H1 (cell line): Measurements from ENCODE around the gene SLC5A10. TPM values are rescaled to one million over a fixed set of nuclear protein-coding genes. Genes with fewer than 3 reads are reported as not detected.

Experiments used
- HDAC2 ChIP-seq, 2 experiments: fragments of 300-600 bp in 1 of 2; sonication (generic) in 1 of 2; IDR thresholded peaks; 2 replicates each; pipeline ENCODE4 v1.6.1; 2011 to 2012; ENCODE audit warnings: low read depth in 2 of 2, low read length in 2 of 2, mild to moderate bottlenecking in 2 of 2, moderate library complexity in 2 of 2, borderline replicate concordance in 1 of 2, inconsistent platforms in 1 of 2
- KDM4A ChIP-seq: IDR thresholded peaks from one replicate; pipeline ENCODE4 v1.7.1; 2012; ENCODE audit warnings: low read depth, mild to moderate bottlenecking, moderate library complexity, low read length, inconsistent platforms; ENCODE audit not compliant: severe bottlenecking
- NANOG ChIP-seq: IDR thresholded peaks from 2 replicates; pipeline ENCODE4 v1.6.1; 2011; ENCODE audit warnings: low read length, low read depth, mild to moderate bottlenecking, inconsistent platforms; ENCODE audit not compliant: insufficient read depth, poor library complexity, severe bottlenecking
- POU5F1 ChIP-seq: IDR thresholded peaks from 2 replicates; pipeline ENCODE4 v1.6.1; 2011; ENCODE audit warnings: low read depth, mild to moderate bottlenecking, low read length, moderate library complexity
- TAF7 ChIP-seq: optimal IDR thresholded peaks from 2 replicates; pipeline ENCODE3; 2011; ENCODE audit warnings: low read depth, mild to moderate bottlenecking, inconsistent platforms, low read length, moderate library complexity, borderline replicate concordance
- polyA plus RNA-seq, 7 experiments: library from polyadenylated mRNA; depleted of rRNA in 3 of 7; stranded (reverse) in 5 of 7; unstranded in 2 of 7; fragments of >200 nt in 5 of 7; fragments of 200-250 nt in 2 of 7; gene quantifications; 1 replicate in 5 of 7; 2 replicates in 1 of 7; 4 replicates in 1 of 7; pipeline versions ENCODE4 v1.2.1 to v1.2.3, GENCODE V29; 2011 to 2013; ENCODE audit warnings: missing spikeins in 2 of 7, mixed read lengths in 2 of 7
- total RNA-seq: library from RNA; stranded (reverse); fragmentation: NEBNext Ultra II Directional; extraction: Animal tissue kit (Norgen Biotek cat#: 25700); gene quantifications from 2 replicates; pipeline ENCODE4 v1.2.1, GENCODE V29; 2021
- TF ChIP-seq, protein P1 (sequence below): fragments of 300-600 bp; sonication (generic); IDR thresholded peaks from 2 replicates; pipeline ENCODE4 v1.7.1; 2012; ENCODE audit warnings: low read length, moderate library complexity, mild to moderate bottlenecking, inconsistent platforms; ENCODE audit not compliant: insufficient replicate concordance

SLC5A10 gene
- total and polyA plus RNA-seq, 2 of the 8 experiments (the other 6 are each of a cell fraction or from before 2014, with no cell fraction given): 0.05 to 0.11 TPM

DNA sequence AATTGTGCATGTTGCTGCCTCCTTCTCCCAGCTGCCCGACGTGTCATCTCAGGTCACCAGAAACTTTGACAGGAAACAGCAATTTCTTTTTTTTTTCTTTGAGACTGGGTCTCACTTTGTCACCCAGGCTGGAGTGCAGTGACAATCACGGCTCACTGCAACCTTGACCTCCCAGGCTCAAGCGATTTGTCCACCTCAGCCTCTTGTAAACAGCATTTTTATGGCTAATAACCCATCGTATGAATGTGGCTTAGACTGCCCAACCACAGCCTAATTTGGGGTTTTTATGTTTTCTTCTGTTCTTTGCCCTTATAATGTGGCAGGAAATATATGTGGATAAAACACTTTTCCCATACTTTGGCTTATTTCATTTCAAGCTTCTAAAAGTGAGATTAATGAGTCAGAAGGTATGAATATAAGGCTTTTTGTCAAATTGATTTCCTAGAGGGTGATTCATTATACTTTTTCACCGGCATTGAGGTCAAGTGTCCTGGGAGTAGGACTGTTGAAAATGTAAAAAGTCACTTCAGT is 31.0 kb upstream of the SLC5A10 start (continued):
- TF ChIP-seq, protein P1, sequence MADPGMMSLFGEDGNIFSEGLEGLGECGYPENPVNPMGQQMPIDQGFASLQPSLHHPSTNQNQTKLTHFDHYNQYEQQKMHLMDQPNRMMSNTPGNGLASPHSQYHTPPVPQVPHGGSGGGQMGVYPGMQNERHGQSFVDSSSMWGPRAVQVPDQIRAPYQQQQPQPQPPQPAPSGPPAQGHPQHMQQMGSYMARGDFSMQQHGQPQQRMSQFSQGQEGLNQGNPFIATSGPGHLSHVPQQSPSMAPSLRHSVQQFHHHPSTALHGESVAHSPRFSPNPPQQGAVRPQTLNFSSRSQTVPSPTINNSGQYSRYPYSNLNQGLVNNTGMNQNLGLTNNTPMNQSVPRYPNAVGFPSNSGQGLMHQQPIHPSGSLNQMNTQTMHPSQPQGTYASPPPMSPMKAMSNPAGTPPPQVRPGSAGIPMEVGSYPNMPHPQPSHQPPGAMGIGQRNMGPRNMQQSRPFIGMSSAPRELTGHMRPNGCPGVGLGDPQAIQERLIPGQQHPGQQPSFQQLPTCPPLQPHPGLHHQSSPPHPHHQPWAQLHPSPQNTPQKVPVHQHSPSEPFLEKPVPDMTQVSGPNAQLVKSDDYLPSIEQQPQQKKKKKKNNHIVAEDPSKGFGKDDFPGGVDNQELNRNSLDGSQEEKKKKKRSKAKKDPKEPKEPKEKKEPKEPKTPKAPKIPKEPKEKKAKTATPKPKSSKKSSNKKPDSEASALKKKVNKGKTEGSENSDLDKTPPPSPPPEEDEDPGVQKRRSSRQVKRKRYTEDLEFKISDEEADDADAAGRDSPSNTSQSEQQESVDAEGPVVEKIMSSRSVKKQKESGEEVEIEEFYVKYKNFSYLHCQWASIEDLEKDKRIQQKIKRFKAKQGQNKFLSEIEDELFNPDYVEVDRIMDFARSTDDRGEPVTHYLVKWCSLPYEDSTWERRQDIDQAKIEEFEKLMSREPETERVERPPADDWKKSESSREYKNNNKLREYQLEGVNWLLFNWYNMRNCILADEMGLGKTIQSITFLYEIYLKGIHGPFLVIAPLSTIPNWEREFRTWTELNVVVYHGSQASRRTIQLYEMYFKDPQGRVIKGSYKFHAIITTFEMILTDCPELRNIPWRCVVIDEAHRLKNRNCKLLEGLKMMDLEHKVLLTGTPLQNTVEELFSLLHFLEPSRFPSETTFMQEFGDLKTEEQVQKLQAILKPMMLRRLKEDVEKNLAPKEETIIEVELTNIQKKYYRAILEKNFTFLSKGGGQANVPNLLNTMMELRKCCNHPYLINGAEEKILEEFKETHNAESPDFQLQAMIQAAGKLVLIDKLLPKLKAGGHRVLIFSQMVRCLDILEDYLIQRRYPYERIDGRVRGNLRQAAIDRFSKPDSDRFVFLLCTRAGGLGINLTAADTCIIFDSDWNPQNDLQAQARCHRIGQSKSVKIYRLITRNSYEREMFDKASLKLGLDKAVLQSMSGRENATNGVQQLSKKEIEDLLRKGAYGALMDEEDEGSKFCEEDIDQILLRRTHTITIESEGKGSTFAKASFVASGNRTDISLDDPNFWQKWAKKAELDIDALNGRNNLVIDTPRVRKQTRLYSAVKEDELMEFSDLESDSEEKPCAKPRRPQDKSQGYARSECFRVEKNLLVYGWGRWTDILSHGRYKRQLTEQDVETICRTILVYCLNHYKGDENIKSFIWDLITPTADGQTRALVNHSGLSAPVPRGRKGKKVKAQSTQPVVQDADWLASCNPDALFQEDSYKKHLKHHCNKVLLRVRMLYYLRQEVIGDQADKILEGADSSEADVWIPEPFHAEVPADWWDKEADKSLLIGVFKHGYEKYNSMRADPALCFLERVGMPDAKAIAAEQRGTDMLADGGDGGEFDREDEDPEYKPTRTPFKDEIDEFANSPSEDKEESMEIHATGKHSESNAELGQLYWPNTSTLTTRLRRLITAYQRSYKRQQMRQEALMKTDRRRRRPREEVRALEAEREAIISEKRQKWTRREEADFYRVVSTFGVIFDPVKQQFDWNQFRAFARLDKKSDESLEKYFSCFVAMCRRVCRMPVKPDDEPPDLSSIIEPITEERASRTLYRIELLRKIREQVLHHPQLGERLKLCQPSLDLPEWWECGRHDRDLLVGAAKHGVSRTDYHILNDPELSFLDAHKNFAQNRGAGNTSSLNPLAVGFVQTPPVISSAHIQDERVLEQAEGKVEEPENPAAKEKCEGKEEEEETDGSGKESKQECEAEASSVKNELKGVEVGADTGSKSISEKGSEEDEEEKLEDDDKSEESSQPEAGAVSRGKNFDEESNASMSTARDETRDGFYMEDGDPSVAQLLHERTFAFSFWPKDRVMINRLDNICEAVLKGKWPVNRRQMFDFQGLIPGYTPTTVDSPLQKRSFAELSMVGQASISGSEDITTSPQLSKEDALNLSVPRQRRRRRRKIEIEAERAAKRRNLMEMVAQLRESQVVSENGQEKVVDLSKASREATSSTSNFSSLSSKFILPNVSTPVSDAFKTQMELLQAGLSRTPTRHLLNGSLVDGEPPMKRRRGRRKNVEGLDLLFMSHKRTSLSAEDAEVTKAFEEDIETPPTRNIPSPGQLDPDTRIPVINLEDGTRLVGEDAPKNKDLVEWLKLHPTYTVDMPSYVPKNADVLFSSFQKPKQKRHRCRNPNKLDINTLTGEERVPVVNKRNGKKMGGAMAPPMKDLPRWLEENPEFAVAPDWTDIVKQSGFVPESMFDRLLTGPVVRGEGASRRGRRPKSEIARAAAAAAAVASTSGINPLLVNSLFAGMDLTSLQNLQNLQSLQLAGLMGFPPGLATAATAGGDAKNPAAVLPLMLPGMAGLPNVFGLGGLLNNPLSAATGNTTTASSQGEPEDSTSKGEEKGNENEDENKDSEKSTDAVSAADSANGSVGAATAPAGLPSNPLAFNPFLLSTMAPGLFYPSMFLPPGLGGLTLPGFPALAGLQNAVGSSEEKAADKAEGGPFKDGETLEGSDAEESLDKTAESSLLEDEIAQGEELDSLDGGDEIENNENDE: no peak
- no peak for TF ChIP-seq KDM4A
- TF ChIP-seq POU5F1: no peak
- no peak for TF ChIP-seq HDAC2 (IDR thresholded peaks at IDR 0.05; ENCODE audit: borderline replicate concordance in 1 of 2, low read depth in 2 of 2, low read length in 2 of 2)
- TF ChIP-seq TAF7: no peak
- no peak for TF ChIP-seq NANOG
